Gastroesophageal sphincter (tissue), 4 donors: Measurements from ENCODE around the gene ARHGAP8. TPM values are rescaled to one million over a fixed set of nuclear protein-coding genes. Genes with fewer than 3 reads are reported as not detected.

Experiments
- ATAC-seq: fragments of 150-250 bp; one replicate; pipeline ENCODE4 v1.9.1; 2016; ENCODE audit warnings: mild to moderate bottlenecking, moderate library complexity
- H3K27ac ChIP-seq, 4 donors: fragments of 200-600 bp; sonication (generic) in 3 of 4; 1 replicate in 3 of 4; 2 replicates in 1 of 4; pipeline ENCODE4 v1.5.1; 2016 to 2019
- H3K27me3 ChIP-seq: fragments of 200-600 bp; sonication (generic); one replicate; pipeline ENCODE4 v1.5.1; 2019
- H3K36me3 ChIP-seq, 2 donors: fragments of 200-600 bp; sonication (generic); one replicate each; pipeline ENCODE4 v1.5.1; 2019; ENCODE audit warnings: control low read depth in 1 of 2
- H3K4me1 ChIP-seq, 3 donors: fragments of 200-600 bp; sonication (generic); 1 replicate in 2 of 3; 2 replicates in 1 of 3; pipeline ENCODE4 v1.5.1; 2016 to 2019; ENCODE audit warnings: control low read depth in 2 of 3
- H3K4me3 ChIP-seq, 2 donors: fragments of 200-600 bp; sonication (generic); one replicate each; pipeline ENCODE4 v1.5.1; 2019; ENCODE audit warnings: mild to moderate bottlenecking in 1 of 2, moderate library complexity in 1 of 2
- H3K9me3 ChIP-seq, 3 donors: fragments of 200-600 bp; sonication (generic); one replicate each; pipeline ENCODE4 v1.5.1; 2017 to 2019; ENCODE audit warnings: control low read depth in 2 of 3
- CTCF ChIP-seq, 4 experiments: fragments of 200-600 bp in 2 of 4; fragments of 450-650 bp in 2 of 4; sonication (generic) in 1 of 4; IDR thresholded peaks; one replicate each; pipeline ENCODE4 v1.5.1; 2017 to 2019; ENCODE audit warnings: antibody characterized with exemption in 4 of 4, mild to moderate bottlenecking in 2 of 4, moderate library complexity in 2 of 4
- EP300 ChIP-seq: sonication (generic); formaldehyde crosslinking; IDR thresholded peaks from one replicate; pipeline ENCODE4 v1.6.1; 2017; ENCODE audit warnings: antibody characterized with exemption, mild to moderate bottlenecking
- POLR2A ChIP-seq, 2 donors: fragments of 450-650 bp; IDR thresholded peaks; one replicate each; pipeline ENCODE4 v1.6.1; 2017; ENCODE audit warnings: antibody characterized with exemption in 2 of 2, mild to moderate bottlenecking in 2 of 2, moderate library complexity in 1 of 2
- POLR2AphosphoS5 ChIP-seq: sonication (generic); formaldehyde crosslinking; IDR thresholded peaks from one replicate; pipeline ENCODE4 v1.6.1; 2017; ENCODE audit warnings: antibody characterized with exemption
- WGBS, 2 donors: methylation state at CpG; one replicate each; pipeline ENCODE4 v1.1.5; 2018; ENCODE audit warnings: low coverage in 1 of 2; 5-methylcytosine and 5-hydroxymethylcytosine counted together
- total RNA-seq, 4 donors: library from RNA; depleted of rRNA; stranded (reverse); fragments of >200 nt; gene quantifications; one replicate each; pipeline ENCODE4 v1.1.0, GENCODE V29; 2016

Gene ARHGAP8
- total RNA-seq, 4 donors from 2014 or later = 0.31 to 1.6 TPM; not detected in 2

GRCh38 chr22:44773082-44773481, 20.7 kb downstream of the ARHGAP8 start:
- Histone ChIP-seq H3K9me3 (peaks cover 0 to 34% (median 0%) of the 10 kb centered on the region in 3 donors), H3K27me3 (peaks cover 10% of the 10 kb centered on the region), H3K4me3 (no peak overlapping the region), H3K27ac (no peak overlapping the region), H3K4me1 (no peaks in the 10 kb centered on the region), H3K36me3 (no peaks in the 10 kb centered on the region)
- WGBS, 2 donors = 100% methylated on average over 1 of the region's 1 CpG
- no peak for ATAC-seq
- TF ChIP-seq POLR2AphosphoS5 (no peak), POLR2A (IDR thresholded peaks at IDR 0.05) (no peak), CTCF (IDR thresholded peaks at IDR 0.05) (no peak), EP300 (no peak)

GRCh38 chr22:44775862-44776261, 23.5 kb downstream of the ARHGAP8 start:
- H3K4me1 ChIP-seq = no peaks in the 10 kb centered on the region
- TF ChIP-seq CTCF (IDR thresholded peaks at IDR 0.05) = no peak
- TF ChIP-seq EP300 = no peak
- TF ChIP-seq POLR2AphosphoS5 = no peak
- no peak for TF ChIP-seq POLR2A (IDR thresholded peaks at IDR 0.05)
- H3K27ac ChIP-seq = no peak overlapping the region
- H3K36me3 ChIP-seq = no peaks in the 10 kb centered on the region
- no peak for ATAC-seq
- H3K27me3 ChIP-seq = peaks cover 22% of the 10 kb centered on the region
- peaks cover 0 to 26% (median 0%) of the 10 kb centered on the region in 3 donors for H3K9me3 ChIP-seq
- WGBS, 2 donors = 64 to 100% methylated on average over 1 to 2 of the region's 5 CpGs
- H3K4me3 ChIP-seq = no peak overlapping the region

- TF ChIP-seq EP300 (no peak), POLR2AphosphoS5 (no peak), CTCF (IDR thresholded peaks at IDR 0.05) (no peak), POLR2A (IDR thresholded peaks at IDR 0.05) (no peak)
- no peak for ATAC-seq
- peaks cover 25% of the 10 kb centered on the region for H3K27me3 ChIP-seq
- no peak overlapping the region for H3K27ac ChIP-seq
- WGBS, 2 donors = 80% methylated on average over 7 of the region's 16 CpGs; no CpG with 5 or more reads in 1 of the 2 donors
- no peaks in the 10 kb centered on the region for H3K4me1 ChIP-seq
- H3K9me3 ChIP-seq = peaks cover 0 to 26% (median 0%) of the 10 kb centered on the region in 3 donors
- no peak overlapping the region for H3K4me3 ChIP-seq
- H3K36me3 ChIP-seq = no peaks in the 10 kb centered on the region
Observed at GRCh38 chr22:44776605-44777363, 24.4 kb downstream of the ARHGAP8 start.

- H3K4me3 ChIP-seq = no peak overlapping the region
- peaks cover 0 to 24% (median 0%) of the 10 kb centered on the region in 3 donors for H3K9me3 ChIP-seq
- 54% methylated on average over 2 of the region's 2 CpGs; no CpG with 5 or more reads in 1 of the 2 donors for WGBS, 2 donors
- H3K27ac ChIP-seq = no peak overlapping the region
- no peaks in the 10 kb centered on the region for H3K36me3 ChIP-seq
- no peak for ATAC-seq
- no peaks in the 10 kb centered on the region for H3K4me1 ChIP-seq
- TF ChIP-seq EP300 (no peak), POLR2AphosphoS5 (no peak), CTCF (IDR thresholded peaks at IDR 0.05) (no peak), POLR2A (IDR thresholded peaks at IDR 0.05) (no peak)
- H3K27me3 ChIP-seq = peaks cover 31% of the 10 kb centered on the region
Observed at GRCh38 chr22:44777364-44777755, 25.0 kb downstream of the ARHGAP8 start.
